GM10847 (cell line): ENCODE results near the gene RALY.

Source experiments
- POLR2A ChIP-seq: IDR thresholded peaks from 2 replicates; pipeline ENCODE4 v1.6.1; 2011; ENCODE audit not compliant: insufficient read length; ENCODE audit errors: extremely low read depth

RALY gene

GRCh38 chr20:34088305-34089174 lies 94.8 kb downstream of the RALY start:
- TF ChIP-seq POLR2A, result no peak

GRCh38 chr20:34089175-34089479 lies 95.4 kb downstream of the RALY start:
- TF ChIP-seq POLR2A, result no peak

- no peak for TF ChIP-seq POLR2A
These were observed 96.1 kb downstream of the RALY start for GRCh38 chr20:34089655-34090345.

- no peak for TF ChIP-seq POLR2A
These were observed 96.9 kb downstream of the RALY start for GRCh38 chr20:34090645-34091044.

- no peak for TF ChIP-seq POLR2A
These were observed 98.0 kb downstream of the RALY start for GRCh38 chr20:34091637-34092200.

GRCh38 chr20:34093895-34094294 lies 100.2 kb downstream of the RALY start:
- TF ChIP-seq POLR2A, result no peak

- no peak for TF ChIP-seq POLR2A
These were observed 102.1 kb downstream of the RALY start for GRCh38 chr20:34095825-34096224.

GRCh38 chr20:34096699-34097444 lies 103.2 kb downstream of the RALY start:
- TF ChIP-seq POLR2A, result no peak

- no peak for TF ChIP-seq POLR2A
These were observed 104.9 kb downstream of the RALY start for GRCh38 chr20:34098570-34098969.

- no peak for TF ChIP-seq POLR2A
These were observed 106.0 kb downstream of the RALY start for GRCh38 chr20:34099675-34100074.

GRCh38 chr20:34100576-34100975 lies 106.9 kb downstream of the RALY start:
- TF ChIP-seq POLR2A, result no peak

- no peak for TF ChIP-seq POLR2A
These were observed 108.6 kb downstream of the RALY start for GRCh38 chr20:34102342-34102741.

- TF ChIP-seq POLR2A, result no peak
These were observed 110.3 kb downstream of the RALY start for GRCh38 chr20:34104059-34104458.

- no peak for TF ChIP-seq POLR2A
These were observed 112.4 kb downstream of the RALY start for GRCh38 chr20:34105978-34106675.

- no peak for TF ChIP-seq POLR2A
These were observed 115.0 kb downstream of the RALY start for GRCh38 chr20:34108616-34109174.
